ENCODE results near the gene TMEM269.
"Not testable (repeated sequence)": the region's sequence is repeated elsewhere in the genome, so short reads cannot be mapped to it uniquely, and the experiment has no call there.

TMEM269 gene

DNA sequence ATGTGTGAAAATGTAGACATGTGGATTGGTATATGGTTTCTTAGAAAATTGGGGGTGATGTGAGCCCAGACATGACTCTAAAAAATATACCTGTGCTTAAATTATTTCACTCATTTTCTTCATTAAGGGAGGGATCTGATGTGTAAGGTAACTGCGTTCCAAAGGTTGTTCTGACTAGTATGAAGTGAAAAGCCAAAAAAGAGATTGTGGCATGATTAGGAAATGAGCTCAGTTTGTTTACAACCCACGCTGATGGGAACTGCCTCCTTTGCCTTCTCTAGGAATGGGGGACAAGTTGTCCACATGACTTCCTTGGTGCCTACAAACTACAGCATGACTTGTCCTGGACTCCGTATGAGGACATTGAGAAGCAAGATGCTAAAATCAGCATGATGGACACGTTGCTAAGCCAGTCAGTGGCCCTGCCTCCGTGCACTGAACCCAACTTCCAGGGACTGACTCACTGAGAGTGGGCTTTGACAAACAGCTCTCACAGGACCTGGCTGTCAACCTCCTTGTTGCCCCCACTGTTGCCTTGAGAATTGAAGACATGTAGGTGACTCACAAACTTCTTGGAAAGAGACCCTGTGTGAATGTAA is 9.8 kb upstream of the TMEM269 start:
- no peak for DNase-seq (ENCODE audit: low read depth, low spot score)

DNA sequence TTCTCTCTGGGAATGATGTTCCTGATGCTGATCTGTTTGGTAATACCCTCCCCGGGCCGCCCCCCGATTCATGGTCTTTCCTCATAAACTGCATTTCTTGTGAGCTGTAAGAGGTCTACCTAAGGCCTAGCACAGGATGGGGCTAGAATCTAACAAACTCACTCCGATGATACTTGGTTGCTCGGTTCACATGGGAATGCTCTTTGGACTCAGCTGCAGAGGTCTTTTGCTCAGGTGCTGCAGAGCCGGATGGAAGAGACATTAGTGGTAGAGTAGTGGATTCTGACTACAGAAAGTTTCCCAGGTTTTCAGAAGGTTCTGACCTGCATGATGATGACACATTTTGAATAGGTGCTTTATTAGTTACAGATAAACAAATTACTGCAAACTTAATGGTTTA is 8.3 kb upstream of the TMEM269 start:
- DNase-seq (ENCODE audit: low read depth, low spot score), result no peak

DNA sequence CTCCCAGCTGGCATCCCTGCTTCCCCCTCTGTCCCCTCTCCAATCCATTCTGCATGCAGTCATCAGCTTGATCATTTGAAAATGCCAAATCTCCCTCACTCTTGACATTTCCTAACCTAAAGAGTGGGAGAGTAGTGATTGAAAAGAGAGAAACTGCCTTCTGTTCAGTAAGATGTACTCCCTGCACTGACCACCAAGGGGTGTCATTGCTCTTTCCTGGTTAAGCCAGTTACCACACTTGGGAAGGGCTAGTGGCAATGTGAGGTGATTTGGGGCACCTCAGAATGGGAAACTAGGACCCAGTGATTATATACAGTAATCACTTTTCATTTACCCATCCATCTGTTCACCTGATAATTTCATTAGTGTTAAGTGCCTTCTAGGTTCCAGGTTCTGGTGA is 6.9 kb upstream of the TMEM269 start:
- DNase-seq (ENCODE audit: low read depth, low spot score), result no peak

DNA sequence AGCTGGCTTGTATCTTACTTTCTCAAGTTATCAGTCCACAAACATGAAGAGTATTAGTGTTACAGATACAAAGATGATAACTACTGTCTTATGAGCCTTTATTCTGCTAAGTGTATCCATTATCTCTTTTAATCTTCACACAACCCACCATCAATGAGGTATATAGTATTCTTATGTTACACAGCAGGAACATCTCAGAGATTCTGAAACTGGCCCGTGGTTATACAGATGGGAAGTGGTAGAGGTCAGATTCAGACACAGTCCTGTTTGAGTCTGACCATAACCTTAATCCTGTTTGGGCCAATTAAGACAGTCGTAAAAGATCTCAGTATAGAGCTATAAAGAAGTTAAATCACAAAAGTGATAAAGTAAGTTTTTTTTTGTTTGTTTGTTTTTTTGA is 5.1 kb upstream of the TMEM269 start:
- DNase-seq (ENCODE audit: low read depth, low spot score), result no peak

DNA sequence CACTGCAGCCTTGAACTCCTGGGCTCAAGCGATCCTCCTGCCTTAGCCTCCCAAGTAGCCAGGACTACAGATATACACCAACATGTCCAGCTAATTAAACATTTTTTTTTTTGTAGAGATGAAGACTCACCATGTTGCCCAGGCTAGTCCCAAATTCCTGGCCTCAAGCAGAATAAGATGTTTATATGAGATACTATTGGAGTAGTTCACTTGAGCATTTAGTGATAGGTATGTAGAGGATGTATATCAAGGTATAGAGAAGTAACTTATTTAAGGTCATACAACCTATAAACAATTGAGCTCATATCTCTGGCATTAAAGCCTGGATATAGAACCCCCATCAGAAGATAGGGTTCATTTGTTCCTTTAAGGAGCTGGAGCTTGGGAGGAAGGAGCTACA is 4.6 kb upstream of the TMEM269 start:
- DNase-seq (ENCODE audit: low read depth, low spot score), result no peak

DNA sequence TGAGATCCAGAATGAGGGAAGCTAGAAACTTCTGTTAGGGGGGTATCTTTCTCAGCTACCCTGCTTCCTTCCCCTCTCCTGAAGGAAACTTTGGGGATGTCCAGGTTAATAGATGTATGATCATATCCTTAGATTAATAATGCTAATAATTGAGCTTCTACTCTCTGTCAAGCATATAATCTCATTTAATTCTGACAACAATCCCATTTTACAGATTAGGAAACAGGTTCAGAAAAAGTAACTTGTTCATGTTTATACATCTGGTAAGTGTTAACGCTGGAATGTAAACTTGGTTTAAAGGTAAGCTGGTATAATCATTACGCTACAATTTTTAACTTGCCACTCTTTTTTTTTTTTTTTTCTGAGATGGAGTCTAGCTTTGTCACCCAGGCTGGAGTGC is 1.7 kb upstream of the TMEM269 start:
- no peak for DNase-seq (ENCODE audit: low read depth, low spot score)

DNA sequence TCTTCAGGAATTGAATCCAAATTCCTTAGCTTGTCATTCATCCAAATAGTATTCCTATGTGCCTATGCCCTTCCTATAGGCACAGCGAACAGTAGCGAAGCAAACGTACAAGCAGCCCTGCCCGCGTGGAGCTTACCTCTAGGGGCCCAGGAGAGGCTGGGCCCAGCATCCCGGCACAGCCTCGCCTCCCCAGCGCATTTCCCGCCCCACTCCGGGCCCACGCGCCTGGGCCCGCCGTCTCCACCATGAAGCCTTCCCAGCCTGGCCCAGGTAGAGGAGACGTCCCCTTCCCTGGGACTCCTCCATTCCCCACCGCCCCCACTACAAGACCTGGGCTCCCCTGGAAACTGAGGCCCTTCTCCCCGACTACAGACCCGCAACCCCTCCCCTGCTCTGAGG is 245 bp upstream of the TMEM269 start:
- no peak for DNase-seq (ENCODE audit: low read depth, low spot score)

DNA sequence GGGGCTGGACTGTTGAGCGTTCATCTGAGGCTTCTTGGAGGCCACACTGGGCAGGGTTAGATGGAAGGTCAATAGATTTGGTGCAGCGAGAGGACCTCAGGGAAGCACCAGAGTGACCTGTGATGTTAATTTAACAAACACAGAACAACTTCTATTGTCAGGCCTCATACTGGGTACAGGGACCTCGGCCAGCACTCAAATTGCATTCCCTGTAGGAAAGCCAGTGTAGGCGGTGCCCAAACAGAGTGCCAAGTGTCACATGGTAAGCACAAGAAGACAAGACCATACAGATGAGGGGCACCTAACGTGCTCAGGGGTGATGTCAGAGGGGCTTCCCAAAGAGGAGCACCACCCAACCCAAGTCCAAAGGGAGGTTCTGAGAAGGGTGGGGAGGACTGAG is 1.3 kb downstream of the TMEM269 start:
- no peak for DNase-seq (ENCODE audit: low read depth, low spot score)

DNA sequence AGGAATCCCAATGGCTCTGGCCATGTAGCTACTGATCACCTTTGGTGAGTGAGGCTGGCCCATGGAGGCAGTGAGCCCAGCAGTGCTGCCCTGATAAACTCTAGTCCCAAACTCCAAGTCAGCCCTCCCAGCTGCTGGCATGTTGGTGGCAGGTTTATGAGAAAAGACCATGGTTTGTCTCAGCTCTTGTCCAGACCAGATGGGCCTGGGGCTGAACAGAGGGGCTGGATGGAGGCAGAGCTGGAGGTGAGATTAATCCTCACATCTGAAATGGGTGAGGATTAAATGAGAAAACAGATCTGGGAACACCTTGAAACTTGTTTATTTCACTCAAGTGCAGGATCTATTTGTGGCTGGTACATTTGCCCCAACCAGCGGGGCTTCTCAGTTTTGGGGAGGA is 3.2 kb downstream of the TMEM269 start:
- DNase-seq (ENCODE audit: low read depth, low spot score), result no peak

DNA sequence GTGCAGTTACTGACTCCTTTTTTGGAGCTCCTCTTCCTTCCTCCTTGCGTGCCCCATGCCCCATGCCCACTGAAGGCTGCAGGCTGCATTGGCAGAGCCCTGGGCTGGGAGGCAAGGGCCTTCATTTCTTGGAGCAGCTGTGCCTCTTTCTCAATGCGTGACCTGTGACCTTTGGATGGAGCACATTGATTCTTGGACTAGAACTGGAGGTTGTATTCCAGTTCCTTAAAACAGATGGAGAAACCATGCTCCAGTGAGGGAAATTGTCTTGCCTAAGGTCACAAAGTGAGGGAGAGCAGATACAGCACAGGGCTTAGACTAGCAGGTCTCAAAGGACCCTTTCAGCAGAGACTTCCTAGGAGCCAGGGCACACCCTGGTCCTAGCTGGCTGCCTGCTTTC is 9.0 kb downstream of the TMEM269 start:
- DNase-seq (ENCODE audit: low read depth, low spot score), result no peak

DNA sequence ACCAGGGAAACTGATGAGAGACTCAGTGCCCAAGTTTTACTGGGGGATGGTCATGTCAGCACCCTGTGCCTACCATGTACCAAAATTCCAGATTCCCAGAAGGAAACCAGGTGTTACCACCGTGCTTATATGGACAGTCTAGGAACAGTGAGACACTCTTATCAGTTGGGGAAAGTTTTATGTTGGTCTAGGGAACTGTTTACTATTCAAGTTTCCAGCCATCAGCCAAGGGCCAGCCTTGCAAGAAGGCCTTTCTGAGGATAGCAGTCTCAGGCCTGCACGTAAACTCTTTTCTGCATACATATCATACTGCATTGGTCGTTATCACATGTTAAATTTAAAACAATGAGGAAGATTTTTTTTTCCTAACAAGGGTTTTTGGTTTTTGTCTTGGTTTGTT is 12.6 kb downstream of the TMEM269 start:
- DNase-seq (ENCODE audit: low read depth, low spot score), result no peak

DNA sequence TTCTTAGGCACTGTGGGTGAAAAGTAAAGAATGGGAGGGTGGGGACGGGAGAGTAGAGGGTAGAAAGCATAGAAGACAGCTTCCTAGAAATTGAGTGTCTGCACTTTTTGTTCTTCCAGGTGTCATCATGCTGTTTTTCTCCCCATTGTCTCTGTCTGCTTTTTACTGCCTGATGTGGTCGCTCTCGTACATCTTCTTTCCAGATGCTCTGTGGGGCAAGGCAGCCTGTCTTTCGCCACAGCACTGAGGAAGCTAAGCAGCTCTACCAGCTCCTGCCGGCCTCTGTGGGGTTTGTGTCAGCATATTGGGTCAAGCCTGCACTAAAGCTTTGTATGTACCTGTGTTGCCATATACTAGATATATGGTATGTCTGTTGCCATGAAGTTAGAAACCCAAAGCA is 13.2 kb downstream of the TMEM269 start:
- no peak for DNase-seq (ENCODE audit: low read depth, low spot score)

DNA sequence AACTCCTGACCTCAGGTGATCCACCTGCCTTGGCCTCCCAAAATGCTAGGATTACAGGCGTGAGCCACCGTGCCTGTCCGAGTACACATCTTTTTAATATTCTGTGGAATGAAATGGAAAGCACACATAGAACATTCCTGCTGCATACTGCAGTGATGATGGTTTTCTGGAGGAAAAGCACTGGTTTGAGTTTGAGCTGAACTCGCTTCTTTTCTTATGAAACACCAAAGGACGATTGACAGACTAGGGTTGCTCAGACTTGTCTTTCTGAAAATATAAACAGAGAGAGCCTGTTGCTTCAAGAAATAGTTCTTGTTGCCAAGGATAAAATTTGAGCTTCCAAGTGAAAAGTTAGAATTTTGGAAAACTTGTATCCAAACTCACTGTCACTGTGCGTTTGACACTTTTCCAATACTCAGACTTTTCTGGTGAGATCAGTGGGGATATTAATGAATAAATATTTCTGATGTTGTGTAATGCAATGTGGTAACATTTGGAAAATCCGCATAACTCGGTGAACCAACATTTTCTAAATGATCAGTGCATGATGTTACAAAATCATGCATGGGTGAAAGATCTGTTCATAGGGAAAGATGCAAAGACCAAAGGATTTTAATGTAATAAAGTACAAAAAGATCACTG is 17.2 kb downstream of the TMEM269 start:
- no peak for DNase-seq (ENCODE audit: low read depth, low spot score)

DNA sequence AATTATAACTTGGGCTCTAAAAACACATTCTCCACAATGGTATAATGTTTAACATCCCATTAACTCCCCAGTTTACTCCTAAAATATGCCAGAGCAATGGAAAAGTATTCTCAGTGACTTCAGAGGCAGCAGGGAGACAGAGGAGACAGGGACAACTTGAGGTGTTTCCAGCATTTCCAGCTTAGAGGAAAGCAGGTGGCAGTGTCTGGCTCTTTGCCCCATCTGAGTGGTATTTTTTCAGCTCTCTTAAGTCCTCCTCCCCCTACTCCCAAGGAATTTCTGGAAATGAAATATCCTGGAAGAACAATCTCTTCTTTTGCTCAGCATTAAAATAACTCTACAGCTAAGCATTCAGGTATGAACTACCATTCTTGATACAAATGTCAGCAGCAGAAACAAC is 21.4 kb downstream of the TMEM269 start:
- DNase-seq (ENCODE audit: low read depth, low spot score), result no peak

DNA sequence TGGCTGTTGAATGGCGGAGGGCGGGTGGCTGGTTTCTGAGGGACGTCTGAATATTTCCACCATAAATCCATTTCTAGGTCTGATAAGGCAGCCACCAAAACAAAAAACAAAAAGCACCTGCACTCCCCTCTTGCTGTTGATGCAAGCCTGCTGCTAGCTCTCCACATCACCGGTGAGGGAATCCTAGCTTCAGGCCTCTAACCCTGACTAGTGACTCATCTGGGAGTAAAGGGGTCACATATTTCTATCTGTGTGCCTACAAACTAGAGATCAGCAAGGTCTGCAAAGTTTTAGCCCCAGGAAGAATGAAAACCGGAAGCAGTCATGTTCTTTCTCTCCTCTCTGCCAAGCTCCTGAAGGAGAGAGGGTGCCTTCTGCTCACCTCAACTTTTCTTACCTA is 21.8 kb downstream of the TMEM269 start:
- no peak for DNase-seq (ENCODE audit: low read depth, low spot score)

DNA sequence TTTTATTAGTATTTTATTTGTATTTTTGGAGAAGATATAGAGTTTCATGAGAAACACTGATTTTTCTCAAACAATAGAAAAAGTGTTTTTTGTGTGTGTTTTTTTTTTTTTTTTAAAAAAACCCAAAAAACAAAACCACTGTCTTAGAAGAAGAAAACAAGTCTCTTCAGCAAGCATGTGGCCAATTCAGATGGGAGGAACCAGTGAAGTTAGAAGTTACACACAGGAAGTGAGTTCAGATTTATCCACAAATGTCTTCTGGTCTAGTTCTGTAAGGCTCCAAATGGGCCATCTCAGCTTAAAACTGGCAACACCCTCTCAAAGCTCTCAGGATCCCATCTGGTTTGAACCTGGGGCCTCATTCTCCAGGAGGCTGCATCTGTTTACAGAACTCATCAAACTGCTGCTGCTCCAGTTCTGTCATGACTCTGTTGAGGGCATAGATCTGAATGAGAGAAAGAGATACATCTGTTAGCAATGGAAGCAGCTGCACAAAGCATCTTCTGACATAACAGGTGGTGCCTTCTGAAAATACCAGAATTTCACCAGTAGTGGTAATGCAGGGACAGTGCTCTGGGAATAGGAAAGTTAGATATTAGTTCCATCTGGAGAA is 22.4 kb downstream of the TMEM269 start:
- DNase-seq (ENCODE audit: low read depth, low spot score), result no peak

DNA sequence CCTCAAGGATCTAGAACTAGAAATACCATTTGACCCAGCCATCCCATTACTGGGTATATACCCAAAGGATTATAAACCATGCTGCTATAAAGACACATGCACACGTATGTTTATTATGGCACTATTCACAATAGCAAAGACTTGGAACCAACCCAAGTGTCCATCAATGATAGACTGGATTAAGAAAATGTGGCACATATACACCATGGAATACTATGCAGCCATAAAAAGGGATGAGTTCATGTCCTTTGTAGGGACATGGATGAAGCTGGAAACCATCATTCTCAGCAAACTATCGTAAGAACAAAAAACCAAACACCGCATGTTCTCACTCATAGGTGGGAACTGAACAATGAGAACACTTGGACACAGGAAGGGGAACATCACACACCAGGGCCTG is 30.0 kb downstream of the TMEM269 start:
- not testable (repeated sequence) for DNase-seq (ENCODE audit: low read depth, low spot score)

DNA sequence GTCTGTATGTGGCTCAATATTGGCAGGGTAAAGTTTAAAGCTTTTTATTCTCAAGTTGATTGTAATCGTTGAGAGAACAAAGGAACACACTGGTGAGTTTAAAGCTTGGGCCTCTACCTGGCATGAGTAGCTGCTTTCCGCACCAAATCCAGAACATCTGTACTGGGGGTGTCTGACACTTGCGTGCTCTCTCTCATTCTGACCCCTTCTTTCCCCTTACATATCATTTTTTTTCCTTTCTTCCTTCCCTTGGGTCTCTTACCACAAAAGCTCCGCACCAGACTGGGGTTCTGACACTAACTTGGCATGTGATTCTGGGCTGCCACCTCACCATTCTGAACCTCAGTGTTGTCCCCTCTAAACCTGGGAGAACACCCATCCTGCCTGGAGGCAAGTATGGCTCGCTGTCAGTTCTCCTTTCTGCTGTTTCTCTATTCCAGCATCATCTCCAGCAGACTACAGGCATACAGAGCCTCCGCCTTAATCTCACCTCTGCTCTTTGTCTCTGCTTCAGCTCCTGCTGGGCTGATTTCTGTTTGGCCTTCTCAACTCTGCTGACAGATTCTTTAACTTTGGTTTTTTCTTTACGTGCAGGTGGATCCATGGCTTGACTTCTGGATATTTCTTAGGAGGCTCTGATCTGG is 31.3 kb downstream of the TMEM269 start:
- DNase-seq (ENCODE audit: low read depth, low spot score), result no peak

DNA sequence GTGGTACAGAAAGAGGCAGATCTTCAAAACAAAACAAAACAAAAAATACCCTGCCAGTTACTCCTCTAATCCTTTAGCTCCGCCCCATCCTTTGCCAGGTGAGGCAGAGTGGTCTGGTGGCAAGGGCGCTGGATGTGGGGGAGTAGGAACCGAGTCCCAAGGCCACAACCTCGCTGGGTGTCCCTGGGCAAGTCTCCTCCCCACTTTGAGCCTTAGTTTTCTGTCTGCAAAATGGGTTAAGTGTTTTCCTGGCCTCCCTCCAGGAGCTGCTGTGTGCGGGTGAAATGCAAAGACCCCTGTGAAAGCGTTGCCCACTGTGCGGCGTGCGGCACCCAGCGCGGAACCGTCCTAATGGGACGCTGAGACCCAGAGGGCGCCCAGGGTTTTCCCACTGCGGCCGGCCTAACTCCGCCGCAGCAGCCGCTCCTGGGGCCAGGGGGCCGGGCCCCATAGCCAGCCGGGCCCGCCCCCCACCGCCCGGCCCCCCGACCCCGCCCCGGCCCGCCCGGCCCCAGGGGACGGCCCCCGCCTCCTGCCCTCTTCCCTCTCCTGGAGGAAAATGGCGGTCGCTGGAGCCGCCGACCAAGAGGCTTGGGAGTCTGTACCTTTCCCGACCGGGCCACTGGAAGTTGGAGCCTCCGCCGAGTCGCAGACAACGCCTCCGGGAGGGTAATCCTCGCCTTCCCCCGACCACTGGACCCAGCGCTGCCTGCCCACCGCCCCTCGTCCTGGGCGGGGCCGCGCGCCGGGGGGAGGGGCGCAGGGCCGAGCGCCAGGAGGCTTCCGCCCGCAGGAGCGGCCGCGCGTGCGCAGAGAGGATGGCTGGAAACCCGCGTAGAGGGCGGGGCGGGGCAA is 32.0 kb downstream of the TMEM269 start, which contains the start of the genes ERMAP and SVBP:
TSS of gene ERMAP (plus strand) at position 538 of the 855 bp plus-strand sequence. CDS start 13,327 bp downstream, outside the sequence.
TSS of gene SVBP (minus strand) at position 813 of the 855 bp plus-strand sequence. CDS start 853 bp downstream, outside the sequence.
- DNase-seq (ENCODE audit: low read depth, low spot score), result no peak

DNA sequence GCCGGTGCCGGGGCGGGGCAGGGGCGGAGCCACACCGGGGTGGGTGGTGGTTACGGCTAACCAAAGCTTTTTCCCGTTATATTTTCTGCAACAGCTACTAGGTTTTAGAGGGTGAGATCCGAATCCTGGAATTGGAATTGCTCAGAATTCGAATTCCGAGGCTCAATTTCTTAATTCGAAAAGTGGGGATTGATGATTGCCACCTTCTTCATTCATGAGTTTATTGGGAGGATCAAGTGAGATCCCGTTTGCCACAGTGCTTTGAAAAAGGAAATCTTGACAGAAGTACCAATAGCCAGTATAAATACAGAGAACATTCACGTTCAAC is 32.6 kb downstream of the TMEM269 start:
- DNase-seq (ENCODE audit: low read depth, low spot score), result no peak

DNA sequence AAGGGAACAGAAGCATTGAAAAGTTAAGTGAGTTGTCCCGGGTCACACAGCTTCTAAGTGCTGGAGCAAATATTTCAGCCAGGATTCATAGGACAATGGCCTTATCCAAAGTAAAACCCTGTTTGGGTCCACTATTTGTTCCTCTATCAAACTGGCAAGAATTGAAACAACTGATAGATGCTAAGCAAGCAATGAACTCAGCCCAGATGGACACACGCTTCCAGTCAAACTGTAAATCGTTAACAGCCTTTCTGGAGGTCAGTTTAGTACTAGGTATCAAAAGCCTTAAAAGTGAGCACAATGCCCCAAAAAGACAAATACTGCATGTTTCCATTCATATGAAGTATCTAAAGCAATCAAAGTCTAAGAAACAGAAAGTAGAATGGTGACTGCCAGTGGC is 33.2 kb downstream of the TMEM269 start:
- DNase-seq (ENCODE audit: low read depth, low spot score), result no peak

DNA sequence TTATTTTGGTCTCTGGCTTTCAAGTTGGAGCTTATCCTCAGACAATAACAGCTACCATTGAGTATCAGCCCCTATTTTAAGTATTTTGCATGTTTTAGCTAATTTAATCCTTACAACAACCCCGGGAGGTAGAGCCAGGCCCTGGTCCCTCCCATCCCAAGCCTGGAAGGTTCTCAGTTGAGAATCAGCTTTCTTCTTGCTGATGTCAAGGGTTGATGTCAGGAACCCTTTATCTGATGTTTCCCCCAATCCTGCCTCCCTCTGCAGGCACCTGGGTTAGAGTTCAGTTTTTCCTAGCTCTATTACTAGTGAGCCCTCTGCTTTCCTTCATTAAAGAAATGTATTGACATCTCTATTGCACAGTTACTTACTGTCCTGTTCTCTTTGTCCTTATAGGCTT is 36.0 kb downstream of the TMEM269 start:
- no peak for DNase-seq (ENCODE audit: low read depth, low spot score)

Data from iPS DF 19.7 (cell line).